Measurements from ENCODE around the gene LCOR. TPM values are rescaled to one million over a fixed set of nuclear protein-coding genes. Genes with fewer than 3 reads are reported as not detected.

Gene LCOR
- total RNA-seq, 4 donors from 2014 or later: 61.9 to 133 (median 81.2) TPM

GRCh38 chr10:96891840-96892239, 59.7 kb downstream of the LCOR start:
- no peak for DNase-seq
- H3K9me3 ChIP-seq: no peaks in the 10 kb centered on the region
- peaks cover 0 to 14% (median 0%) of the 10 kb centered on the region in 4 donors for H3K4me1 ChIP-seq

GRCh38 chr10:96895662-96896424, 63.7 kb downstream of the LCOR start:
- no peak overlapping the region for H3K27ac ChIP-seq
- H3K4me3 ChIP-seq: no peak overlapping the region
- TF ChIP-seq POLR2A (IDR thresholded peaks at IDR 0.05) (no peak), CTCF (IDR thresholded peaks at IDR 0.05) (no peak)
- no peaks in the 10 kb centered on the region for H3K27me3 ChIP-seq
- DNase-seq: no peak
- peaks cover 0 to under 1% (median 0%) of the 10 kb centered on the region in 4 donors for H3K4me1 ChIP-seq
- H3K36me3 ChIP-seq: peaks cover 0 to under 1% (median 0%) of the 10 kb centered on the region in 3 donors
- H3K9me3 ChIP-seq: no peaks in the 10 kb centered on the region

More at GRCh38 chr10:96891840-96892239, 59.7 kb downstream of the LCOR start:
- Histone ChIP-seq H3K4me3 (no peak overlapping the region), H3K27me3 (no peaks in the 10 kb centered on the region), H3K36me3 (peaks cover 0 to 4% (median 0%) of the 10 kb centered on the region in 3 donors), H3K27ac (no peak overlapping the region)
- TF ChIP-seq CTCF (IDR thresholded peaks at IDR 0.05) (no peak), POLR2A (IDR thresholded peaks at IDR 0.05) (no peak)

GRCh38 chr10:96896884-96897589, 64.9 kb downstream of the LCOR start:
- no peaks in the 10 kb centered on the region for H3K36me3 ChIP-seq
- H3K4me1 ChIP-seq: peaks cover 0 to 5% (median 0%) of the 10 kb centered on the region in 4 donors
- H3K4me3 ChIP-seq: no peak overlapping the region
- no peak for TF ChIP-seq POLR2A (IDR thresholded peaks at IDR 0.05)
- TF ChIP-seq CTCF (IDR thresholded peaks at IDR 0.05): no peak
- no peak overlapping the region for H3K27ac ChIP-seq
- H3K9me3 ChIP-seq: no peaks in the 10 kb centered on the region
- no peak for DNase-seq
- H3K27me3 ChIP-seq: no peaks in the 10 kb centered on the region

GRCh38 chr10:96902117-96902516, 70.0 kb downstream of the LCOR start:
- Histone ChIP-seq H3K27ac (no peak overlapping the region), H3K4me1 (peaks cover 0 to 5% (median 0%) of the 10 kb centered on the region in 4 donors)

More at GRCh38 chr10:96902117-96902516, 70.0 kb downstream of the LCOR start:
- Histone ChIP-seq H3K27me3 (no peaks in the 10 kb centered on the region), H3K4me3 (no peak overlapping the region), H3K9me3 (no peaks in the 10 kb centered on the region), H3K36me3 (no peaks in the 10 kb centered on the region)
- TF ChIP-seq CTCF (IDR thresholded peaks at IDR 0.05) (no peak), POLR2A (IDR thresholded peaks at IDR 0.05) (no peak)
- DNase-seq: no peak

Measured in Peyer's patch (tissue), 4 donors.